ENCODE results near the gene SRGAP1.

The SRGAP1 gene

GRCh38 chr12:63927511-63927910 lies 83.0 kb downstream of the SRGAP1 start:
- no peak overlapping the region for H3K9ac ChIP-seq (ENCODE audit: low read depth, low read length)
- H3K4me1 ChIP-seq (ENCODE audit: control insufficient read depth, insufficient read depth, low read length): peaks cover 36% of the 10 kb centered on the region
- no peaks in the 10 kb centered on the region for H3K27me3 ChIP-seq (ENCODE audit: control insufficient read depth, insufficient read depth, low read length)

GRCh38 chr12:63928305-63928704 lies 83.8 kb downstream of the SRGAP1 start:
- H3K4me3 ChIP-seq (ENCODE audit: low read length): no peak overlapping the region
- H3K36me3 ChIP-seq (ENCODE audit: insufficient read depth, low read length): no peaks in the 10 kb centered on the region
- no peak overlapping the region for H3K9ac ChIP-seq (ENCODE audit: low read depth, low read length)
- no peaks in the 10 kb centered on the region for H3K27me3 ChIP-seq (ENCODE audit: control insufficient read depth, insufficient read depth, low read length)
- peaks cover 32% of the 10 kb centered on the region for H3K4me1 ChIP-seq (ENCODE audit: control insufficient read depth, insufficient read depth, low read length)
- H3K4me2 ChIP-seq (ENCODE audit: low read length): no peak overlapping the region
- no peaks in the 10 kb centered on the region for H3K9me3 ChIP-seq (replicated peaks; ENCODE audit: low read length)

More at GRCh38 chr12:63927511-63927910, 83.0 kb downstream of the SRGAP1 start:
- H3K4me2 ChIP-seq (ENCODE audit: low read length): no peak overlapping the region
- H3K4me3 ChIP-seq (ENCODE audit: low read length): no peak overlapping the region
- no peaks in the 10 kb centered on the region for H3K9me3 ChIP-seq (replicated peaks; ENCODE audit: low read length)
- H3K36me3 ChIP-seq (ENCODE audit: insufficient read depth, low read length): no peaks in the 10 kb centered on the region

- H3K9me3 ChIP-seq (replicated peaks; ENCODE audit: low read length): no peaks in the 10 kb centered on the region
- no peaks in the 10 kb centered on the region for H3K27me3 ChIP-seq (ENCODE audit: control insufficient read depth, insufficient read depth, low read length)
- H3K4me2 ChIP-seq (ENCODE audit: low read length): no peak overlapping the region
- H3K36me3 ChIP-seq (ENCODE audit: insufficient read depth, low read length): no peaks in the 10 kb centered on the region
- no peak overlapping the region for H3K9ac ChIP-seq (ENCODE audit: low read depth, low read length)
- H3K4me3 ChIP-seq (ENCODE audit: low read length): no peak overlapping the region
- H3K4me1 ChIP-seq (ENCODE audit: control insufficient read depth, insufficient read depth, low read length): peaks cover 38% of the 10 kb centered on the region
Observed at GRCh38 chr12:63929426-63929825, 84.9 kb downstream of the SRGAP1 start.

- H3K4me2 ChIP-seq (ENCODE audit: low read length): peak overlapping the region; percentile 68
- no peaks in the 10 kb centered on the region for H3K9me3 ChIP-seq (replicated peaks; ENCODE audit: low read length)
- peak overlapping the region; percentile 13 for H3K9ac ChIP-seq (ENCODE audit: low read depth, low read length)
- H3K4me1 ChIP-seq (ENCODE audit: control insufficient read depth, insufficient read depth, low read length): peaks cover 53% of the 10 kb centered on the region
- H3K36me3 ChIP-seq (ENCODE audit: insufficient read depth, low read length): no peaks in the 10 kb centered on the region
- no peaks in the 10 kb centered on the region for H3K27me3 ChIP-seq (ENCODE audit: control insufficient read depth, insufficient read depth, low read length)
- peak overlapping the region; percentile 16 for H3K4me3 ChIP-seq (ENCODE audit: low read length)
Observed at GRCh38 chr12:63930971-63931370, 86.5 kb downstream of the SRGAP1 start.

GRCh38 chr12:63931703-63932102 lies 87.2 kb downstream of the SRGAP1 start:
- no peak overlapping the region for H3K4me3 ChIP-seq (ENCODE audit: low read length)
- peaks cover 55% of the 10 kb centered on the region for H3K4me1 ChIP-seq (ENCODE audit: control insufficient read depth, insufficient read depth, low read length)
- no peaks in the 10 kb centered on the region for H3K36me3 ChIP-seq (ENCODE audit: insufficient read depth, low read length)
- peak overlapping the region; percentile 68 for H3K4me2 ChIP-seq (ENCODE audit: low read length)
- H3K9ac ChIP-seq (ENCODE audit: low read depth, low read length): peak overlapping the region; percentile 13
- no peaks in the 10 kb centered on the region for H3K9me3 ChIP-seq (replicated peaks; ENCODE audit: low read length)
- H3K27me3 ChIP-seq (ENCODE audit: control insufficient read depth, insufficient read depth, low read length): no peaks in the 10 kb centered on the region

GRCh38 chr12:63934936-63935335 lies 90.4 kb downstream of the SRGAP1 start:
- H3K4me1 ChIP-seq (ENCODE audit: control insufficient read depth, insufficient read depth, low read length): peaks cover 46% of the 10 kb centered on the region
- no peak overlapping the region for H3K9ac ChIP-seq (ENCODE audit: low read depth, low read length)
- no peak overlapping the region for H3K4me3 ChIP-seq (ENCODE audit: low read length)
- no peaks in the 10 kb centered on the region for H3K9me3 ChIP-seq (replicated peaks; ENCODE audit: low read length)
- peak overlapping the region; percentile 26 for H3K4me2 ChIP-seq (ENCODE audit: low read length)
- peaks cover 7% of the 10 kb centered on the region for H3K36me3 ChIP-seq (ENCODE audit: insufficient read depth, low read length)
- H3K27me3 ChIP-seq (ENCODE audit: control insufficient read depth, insufficient read depth, low read length): no peaks in the 10 kb centered on the region

GRCh38 chr12:63935361-63935760 lies 90.9 kb downstream of the SRGAP1 start:
- Histone ChIP-seq H3K4me3 (ENCODE audit: low read length) (no peak overlapping the region), H3K4me2 (ENCODE audit: low read length) (peak overlapping the region; percentile 26), H3K36me3 (ENCODE audit: insufficient read depth, low read length) (peaks cover 7% of the 10 kb centered on the region), H3K4me1 (ENCODE audit: control insufficient read depth, insufficient read depth, low read length) (peaks cover 42% of the 10 kb centered on the region), H3K9me3 (replicated peaks; ENCODE audit: low read length) (no peaks in the 10 kb centered on the region), H3K27me3 (ENCODE audit: control insufficient read depth, insufficient read depth, low read length) (no peaks in the 10 kb centered on the region), H3K9ac (ENCODE audit: low read depth, low read length) (no peak overlapping the region)

- Histone ChIP-seq H3K9ac (ENCODE audit: low read depth, low read length) (no peak overlapping the region), H3K9me3 (replicated peaks; ENCODE audit: low read length) (no peaks in the 10 kb centered on the region), H3K4me3 (ENCODE audit: low read length) (no peak overlapping the region), H3K4me1 (ENCODE audit: control insufficient read depth, insufficient read depth, low read length) (peaks cover 27% of the 10 kb centered on the region), H3K4me2 (ENCODE audit: low read length) (no peak overlapping the region), H3K27me3 (ENCODE audit: control insufficient read depth, insufficient read depth, low read length) (no peaks in the 10 kb centered on the region), H3K36me3 (ENCODE audit: insufficient read depth, low read length) (peaks cover 10% of the 10 kb centered on the region)
Observed at GRCh38 chr12:63937378-63938316, 93.1 kb downstream of the SRGAP1 start.

GRCh38 chr12:63940310-63941005 lies 96.0 kb downstream of the SRGAP1 start:
- H3K4me1 ChIP-seq (ENCODE audit: control insufficient read depth, insufficient read depth, low read length): peaks cover 11% of the 10 kb centered on the region
- no peaks in the 10 kb centered on the region for H3K27me3 ChIP-seq (ENCODE audit: control insufficient read depth, insufficient read depth, low read length)
- H3K36me3 ChIP-seq (ENCODE audit: insufficient read depth, low read length): peaks cover 10% of the 10 kb centered on the region
- H3K9ac ChIP-seq (ENCODE audit: low read depth, low read length): no peak overlapping the region
- H3K4me3 ChIP-seq (ENCODE audit: low read length): no peak overlapping the region
- no peaks in the 10 kb centered on the region for H3K9me3 ChIP-seq (replicated peaks; ENCODE audit: low read length)
- no peak overlapping the region for H3K4me2 ChIP-seq (ENCODE audit: low read length)

GRCh38 chr12:63941166-63941800 lies 96.8 kb downstream of the SRGAP1 start:
- Histone ChIP-seq H3K4me1 (ENCODE audit: control insufficient read depth, insufficient read depth, low read length) (peaks cover 4% of the 10 kb centered on the region), H3K9me3 (replicated peaks; ENCODE audit: low read length) (no peaks in the 10 kb centered on the region), H3K36me3 (ENCODE audit: insufficient read depth, low read length) (peaks cover 10% of the 10 kb centered on the region), H3K27me3 (ENCODE audit: control insufficient read depth, insufficient read depth, low read length) (no peaks in the 10 kb centered on the region), H3K4me3 (ENCODE audit: low read length) (no peak overlapping the region), H3K4me2 (ENCODE audit: low read length) (no peak overlapping the region), H3K9ac (ENCODE audit: low read depth, low read length) (no peak overlapping the region)

GRCh38 chr12:63941879-63942278 lies 97.4 kb downstream of the SRGAP1 start:
- peaks cover 10% of the 10 kb centered on the region for H3K36me3 ChIP-seq (ENCODE audit: insufficient read depth, low read length)
- no peak overlapping the region for H3K4me3 ChIP-seq (ENCODE audit: low read length)
- H3K27me3 ChIP-seq (ENCODE audit: control insufficient read depth, insufficient read depth, low read length): no peaks in the 10 kb centered on the region
- peaks cover 4% of the 10 kb centered on the region for H3K4me1 ChIP-seq (ENCODE audit: control insufficient read depth, insufficient read depth, low read length)
- H3K9me3 ChIP-seq (replicated peaks; ENCODE audit: low read length): no peaks in the 10 kb centered on the region
- H3K9ac ChIP-seq (ENCODE audit: low read depth, low read length): no peak overlapping the region
- H3K4me2 ChIP-seq (ENCODE audit: low read length): no peak overlapping the region

Measured in skeletal muscle satellite cell (primary cell).